Smooth muscle cell of bladder (primary cell): ENCODE data around the gene KRT20. TPM values are rescaled to one million over a fixed set of nuclear protein-coding genes. Genes with fewer than 3 reads are reported as not detected.

Experiments used
- total RNA-seq: library from RNA; depleted of rRNA; stranded (reverse); fragments of >200 nt; gene quantifications from 2 replicates; pipeline ENCODE4 v1.2.3, GENCODE V29; 2014

The KRT20 gene
- not detected in 2 replicates for total RNA-seq

DNA sequence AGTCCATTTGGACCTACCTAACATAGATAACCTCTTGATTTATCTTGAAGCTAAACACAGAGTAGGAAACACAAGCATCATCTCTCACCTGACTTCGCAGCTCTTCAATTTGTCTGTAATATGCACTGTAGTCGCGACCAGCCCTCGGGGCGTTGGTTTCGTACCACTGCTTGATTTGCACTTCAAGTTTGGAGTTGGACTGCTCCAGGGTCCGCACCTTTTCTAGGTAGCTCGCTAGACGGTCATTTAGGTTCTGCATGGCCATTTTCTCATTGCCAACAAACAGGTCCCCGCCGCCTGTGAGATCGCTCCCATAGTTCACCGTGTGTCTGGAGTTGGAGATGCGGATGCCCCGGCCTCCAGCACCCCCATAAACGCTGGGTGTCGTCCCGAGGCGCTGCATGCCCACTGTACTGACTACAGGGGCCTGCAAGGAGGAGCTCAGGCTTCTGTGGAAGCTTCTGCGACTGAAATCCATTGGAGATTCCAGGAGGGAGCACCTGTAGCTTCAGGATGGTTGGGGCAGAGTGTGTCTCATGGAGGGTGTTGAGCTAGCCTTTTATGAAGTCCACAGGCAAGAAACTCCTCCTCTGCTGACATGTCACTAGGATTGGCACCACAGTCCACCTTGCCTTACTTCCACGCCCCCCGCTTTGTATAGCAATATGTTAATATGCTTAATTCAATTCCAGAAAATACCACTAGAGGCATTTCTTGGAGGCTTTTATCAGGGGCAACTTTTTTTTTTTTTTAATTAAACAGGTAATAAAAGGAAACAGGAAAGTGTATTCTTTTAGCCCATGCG, at the start of gene KRT20:
TSS of gene KRT20 (minus strand) at position 535 of the 805 bp plus-strand sequence. CDS start at position 478, 57 bp downstream.

DNA sequence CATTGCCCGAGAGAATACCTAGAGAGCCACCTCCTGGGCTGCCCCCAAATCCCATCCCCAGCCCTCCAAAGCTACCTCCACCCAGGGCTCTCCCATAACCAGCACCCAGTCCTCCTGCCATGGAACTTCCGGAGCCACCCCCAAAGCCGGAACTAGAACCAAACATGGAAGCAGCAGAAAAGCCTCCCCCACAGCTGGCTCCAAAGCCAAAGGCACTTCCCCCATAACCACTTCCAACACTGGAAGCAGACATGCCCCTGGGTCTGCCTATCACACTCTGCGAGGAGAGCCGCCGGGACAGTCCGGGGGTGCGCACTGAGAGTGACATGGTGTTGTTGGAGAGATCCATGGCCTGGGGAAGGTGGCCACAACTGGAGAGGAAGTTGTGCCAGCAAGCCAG, 18.2 kb downstream of the KRT20 start, which contains the start of gene KRT12:
TSS of gene KRT12 (minus strand) at position 386 of the 400 bp plus-strand sequence. CDS start at position 349, 37 bp downstream.

Other genes with a start within 250 kb of the KRT20 start
- 76.9 and 81.0 TPM in 2 replicates for gene SMARCE1, start 237.4 kb downstream of the KRT20 start, total RNA-seq
- 0.09 TPM in 1 of 2 replicates, not detected in the other for gene KRT222, start 220.1 kb downstream of the KRT20 start, total RNA-seq
- gene KRT24, start 181.5 kb downstream of the KRT20 start, total RNA-seq: not detected in 2 replicates
- not detected in 2 replicates for gene KRT25, start 129.9 kb downstream of the KRT20 start, total RNA-seq
- not detected in 2 replicates for gene KRT26, start 113.0 kb downstream of the KRT20 start, total RNA-seq
- gene KRT27, start 102.7 kb downstream of the KRT20 start, total RNA-seq: not detected in 2 replicates
- not detected in 2 replicates for gene KRT28, start 85.3 kb downstream of the KRT20 start, total RNA-seq
- 1.9 and 2.4 TPM in 2 replicates for gene KRT10, start 62.6 kb downstream of the KRT20 start, total RNA-seq
- not detected in 2 replicates for gene KRT12, start 18.0 kb downstream of the KRT20 start, total RNA-seq
- under 0.01 and 0.46 TPM in 2 replicates for gene KRT23, start 52.4 kb upstream of the KRT20 start, total RNA-seq
- gene KRT39, start 81.7 kb upstream of the KRT20 start, total RNA-seq: not detected in 2 replicates
- gene KRT40, start 99.1 kb upstream of the KRT20 start, total RNA-seq: not detected in 2 replicates
- gene KRTAP3-3, start 108.9 kb upstream of the KRT20 start, total RNA-seq: not detected in 2 replicates
- gene KRTAP3-2, start 114.7 kb upstream of the KRT20 start, total RNA-seq: not detected in 2 replicates
- not detected in 2 replicates for gene KRTAP3-1, start 123.9 kb upstream of the KRT20 start, total RNA-seq
- gene KRTAP1-5, start 142.0 kb upstream of the KRT20 start, total RNA-seq: 0.57 and 0.83 TPM in 2 replicates
- not detected in 2 replicates for gene KRTAP1-4, start 145.0 kb upstream of the KRT20 start, total RNA-seq
- gene KRTAP1-3, start 149.6 kb upstream of the KRT20 start, total RNA-seq: not detected in 2 replicates
- gene KRTAP1-1, start 156.2 kb upstream of the KRT20 start, total RNA-seq: not detected in 2 replicates
- not detected in 2 replicates for gene KRTAP2-1, start 162.1 kb upstream of the KRT20 start, total RNA-seq
- not detected in 2 replicates for gene KRTAP2-2, start 170.0 kb upstream of the KRT20 start, total RNA-seq
- gene KRTAP2-3, start 174.9 kb upstream of the KRT20 start, total RNA-seq: not detected in 2 replicates
- gene KRTAP2-4, start 180.6 kb upstream of the KRT20 start, total RNA-seq: not detected in 2 replicates
- not detected in 2 replicates for gene KRTAP4-7, start 198.9 kb upstream of the KRT20 start, total RNA-seq
- not detected in 2 replicates for gene KRTAP4-8, start 212.9 kb upstream of the KRT20 start, total RNA-seq
- not detected in 2 replicates for gene KRTAP4-16, start 217.0 kb upstream of the KRT20 start, total RNA-seq
- gene KRTAP4-9, start 220.1 kb upstream of the KRT20 start, total RNA-seq: not detected in 2 replicates
- gene KRTAP4-11, start 233.1 kb upstream of the KRT20 start, total RNA-seq: not detected in 2 replicates
- not detected in 2 replicates for gene KRTAP4-12, start 238.9 kb upstream of the KRT20 start, total RNA-seq